ENCODE data around the gene FAM47B.

Gene FAM47B

GRCh38 chrX:34956916-34957315 is 14.3 kb downstream of the FAM47B start:
- Histone ChIP-seq H3K9me3 (ENCODE audit: insufficient read depth, low read length) (no peaks in the 10 kb centered on the region), H3K27me3 (ENCODE audit: low read depth, low read length) (no peaks in the 10 kb centered on the region)
- TF ChIP-seq CTCF (IDR thresholded peaks at IDR 0.05; ENCODE audit: low read depth, low read length) (no peak), EZH2phosphoT487 (IDR thresholded peaks at IDR 0.05; ENCODE audit: low read depth) (no peak)

GRCh38 chrX:34961662-34962061 is 19.1 kb downstream of the FAM47B start:
- no peak overlapping the region for H3K4me3 ChIP-seq (ENCODE audit: low read length)
- H3K79me2 ChIP-seq (ENCODE audit: low read length), result no peaks in the 10 kb centered on the region
- H3K27ac ChIP-seq (ENCODE audit: low read length), result no peak overlapping the region

More at GRCh38 chrX:34956916-34957315, 14.3 kb downstream of the FAM47B start:
- Histone ChIP-seq H3K4me2 (ENCODE audit: low read length) (no peak overlapping the region), H3K4me1 (ENCODE audit: low read length) (no peaks in the 10 kb centered on the region), H3K4me3 (ENCODE audit: low read length) (no peak overlapping the region), H3K9ac (ENCODE audit: low read length) (no peak overlapping the region), H2AFZ (ENCODE audit: low read depth, low read length) (no peak overlapping the region), H3K79me2 (ENCODE audit: low read length) (no peaks in the 10 kb centered on the region), H3K36me3 (replicated peaks; ENCODE audit: low read depth, low read length) (no peaks in the 10 kb centered on the region), H4K20me1 (ENCODE audit: insufficient read depth, low read length) (no peaks in the 10 kb centered on the region), H3K27ac (ENCODE audit: low read length) (no peak overlapping the region)

GRCh38 chrX:34972206-34972605 is 29.6 kb downstream of the FAM47B start:
- Histone ChIP-seq H3K27me3 (ENCODE audit: low read depth, low read length) (no peaks in the 10 kb centered on the region), H3K27ac (ENCODE audit: low read length) (no peak overlapping the region), H3K36me3 (replicated peaks; ENCODE audit: low read depth, low read length) (no peaks in the 10 kb centered on the region), H3K9me3 (ENCODE audit: insufficient read depth, low read length) (no peaks in the 10 kb centered on the region), H3K4me1 (ENCODE audit: low read length) (no peaks in the 10 kb centered on the region), H3K4me2 (ENCODE audit: low read length) (no peak overlapping the region), H4K20me1 (ENCODE audit: insufficient read depth, low read length) (no peaks in the 10 kb centered on the region), H3K9ac (ENCODE audit: low read length) (no peak overlapping the region), H2AFZ (ENCODE audit: low read depth, low read length) (no peak overlapping the region), H3K79me2 (ENCODE audit: low read length) (no peaks in the 10 kb centered on the region), H3K4me3 (ENCODE audit: low read length) (no peak overlapping the region)
- TF ChIP-seq EZH2phosphoT487 (IDR thresholded peaks at IDR 0.05; ENCODE audit: low read depth) (no peak), CTCF (IDR thresholded peaks at IDR 0.05; ENCODE audit: low read depth, low read length) (no peak)

More at GRCh38 chrX:34961662-34962061, 19.1 kb downstream of the FAM47B start:
- Histone ChIP-seq H3K4me1 (ENCODE audit: low read length) (no peaks in the 10 kb centered on the region), H2AFZ (ENCODE audit: low read depth, low read length) (no peak overlapping the region), H3K9me3 (ENCODE audit: insufficient read depth, low read length) (no peaks in the 10 kb centered on the region), H3K4me2 (ENCODE audit: low read length) (no peak overlapping the region), H3K9ac (ENCODE audit: low read length) (no peak overlapping the region), H4K20me1 (ENCODE audit: insufficient read depth, low read length) (no peaks in the 10 kb centered on the region), H3K27me3 (ENCODE audit: low read depth, low read length) (no peaks in the 10 kb centered on the region), H3K36me3 (replicated peaks; ENCODE audit: low read depth, low read length) (no peaks in the 10 kb centered on the region)
- TF ChIP-seq CTCF (IDR thresholded peaks at IDR 0.05; ENCODE audit: low read depth, low read length), result no peak
- TF ChIP-seq EZH2phosphoT487 (IDR thresholded peaks at IDR 0.05; ENCODE audit: low read depth), result no peak

GRCh38 chrX:34978171-34978570 is 35.6 kb downstream of the FAM47B start:
- Histone ChIP-seq H3K79me2 (ENCODE audit: low read length) (no peaks in the 10 kb centered on the region), H2AFZ (ENCODE audit: low read depth, low read length) (no peak overlapping the region), H3K9me3 (ENCODE audit: insufficient read depth, low read length) (no peaks in the 10 kb centered on the region), H3K27me3 (ENCODE audit: low read depth, low read length) (no peaks in the 10 kb centered on the region), H3K9ac (ENCODE audit: low read length) (no peak overlapping the region), H3K36me3 (replicated peaks; ENCODE audit: low read depth, low read length) (no peaks in the 10 kb centered on the region), H3K4me1 (ENCODE audit: low read length) (no peaks in the 10 kb centered on the region), H3K27ac (ENCODE audit: low read length) (no peak overlapping the region), H3K4me3 (ENCODE audit: low read length) (no peak overlapping the region), H4K20me1 (ENCODE audit: insufficient read depth, low read length) (no peaks in the 10 kb centered on the region), H3K4me2 (ENCODE audit: low read length) (no peak overlapping the region)
- TF ChIP-seq EZH2phosphoT487 (IDR thresholded peaks at IDR 0.05; ENCODE audit: low read depth) (no peak), CTCF (IDR thresholded peaks at IDR 0.05; ENCODE audit: low read depth, low read length) (no peak)
